Activated CD8-positive, alpha-beta memory T cell treated with anti-CD3 and anti-CD28 coated beads, Interleukin-2, amount 50 U/mL, for 4 hours (primary cell): ENCODE results near the gene ZNF800.

Source experiments
- DNase-seq: peaks from one replicate; pipeline ENCODE4 v3.0.0-alpha.2; 2020

ZNF800 gene

DNA sequence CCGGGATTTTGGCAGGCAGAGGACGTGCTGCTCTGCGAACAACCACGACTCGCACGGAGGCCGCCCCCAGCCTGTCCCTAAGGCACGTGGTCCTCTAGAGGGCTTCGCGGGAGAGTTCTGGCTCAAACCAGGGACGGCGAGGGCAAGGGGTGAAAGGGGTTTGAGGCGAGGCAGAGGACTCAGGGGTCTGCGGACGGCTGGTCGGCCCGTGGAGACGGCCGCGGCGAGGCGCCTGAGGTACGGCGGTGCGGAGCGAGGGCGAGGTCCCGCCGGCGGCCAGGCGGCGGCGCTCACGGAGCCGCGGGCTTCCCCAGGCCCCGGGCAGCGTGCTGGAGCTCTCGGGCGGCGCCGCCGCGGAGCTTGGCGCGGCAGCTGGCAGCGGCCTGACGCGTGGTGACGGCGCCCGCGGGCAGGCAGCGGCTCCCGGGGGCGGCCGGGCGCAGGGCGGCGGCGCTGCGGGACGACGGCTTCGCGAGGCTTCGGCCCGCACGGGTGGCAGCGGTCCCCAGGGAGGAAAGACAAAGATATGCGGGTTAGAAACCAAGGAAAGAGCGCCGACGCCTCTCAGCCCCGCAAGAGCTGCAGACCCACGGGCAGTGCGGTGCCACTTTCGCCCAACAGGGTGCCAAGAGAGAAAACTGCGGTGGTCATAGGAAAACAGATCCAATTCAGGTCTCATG, 44.8 kb downstream of the ZNF800 start:
- peak; percentile 79 for DNase-seq

DNA sequence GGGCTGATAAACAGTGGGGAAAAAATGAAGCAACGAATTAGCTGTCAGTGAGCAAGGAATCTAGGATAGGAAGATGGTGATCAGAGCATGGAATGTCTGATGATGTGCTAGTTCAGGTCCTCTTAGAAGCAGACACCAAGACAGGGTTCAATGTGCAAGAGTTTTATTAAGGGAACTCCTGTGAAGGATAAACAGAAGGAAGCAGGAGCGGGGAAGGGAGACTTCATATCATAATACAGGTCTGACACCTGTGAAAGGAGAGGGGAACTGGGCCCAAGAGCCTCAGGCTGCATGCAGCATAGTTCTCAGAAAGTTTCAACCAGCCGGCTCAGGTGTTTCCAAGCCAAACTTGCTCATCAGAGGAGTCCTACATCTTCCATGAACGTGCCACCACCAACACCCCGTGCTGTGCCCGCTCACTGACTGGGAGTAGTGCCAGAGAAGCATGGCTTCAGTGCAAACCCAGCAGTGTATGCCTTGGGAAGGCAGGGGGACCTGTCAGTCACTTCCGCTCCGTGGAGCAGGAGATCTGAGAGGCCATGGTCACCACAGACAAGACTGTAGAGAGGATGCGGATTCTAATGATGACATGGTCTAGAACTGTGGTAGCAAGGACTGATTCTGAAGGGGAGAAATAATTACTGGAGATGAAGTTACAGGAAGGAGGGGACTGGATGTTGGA, 45.8 kb downstream of the ZNF800 start:
- no peak for DNase-seq

DNA sequence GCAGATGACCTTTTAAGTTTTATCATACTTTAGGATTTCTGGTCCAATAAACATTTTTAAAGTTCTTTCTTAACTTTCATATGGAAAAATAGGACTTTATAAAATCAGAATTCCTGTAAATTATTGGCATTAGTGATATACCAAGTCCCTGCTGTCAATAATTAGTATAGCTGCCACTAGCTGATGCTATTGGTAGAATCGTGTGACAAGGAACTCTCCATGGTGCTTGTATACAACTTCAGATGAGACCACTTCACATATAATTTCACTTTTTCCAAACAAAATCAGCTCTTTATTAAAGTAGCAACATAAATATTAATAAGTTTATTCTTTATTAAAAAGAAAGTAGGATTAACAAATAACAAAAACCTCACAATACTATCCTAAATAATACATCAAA, 49.9 kb downstream of the ZNF800 start:
- DNase-seq, result no peak

DNA sequence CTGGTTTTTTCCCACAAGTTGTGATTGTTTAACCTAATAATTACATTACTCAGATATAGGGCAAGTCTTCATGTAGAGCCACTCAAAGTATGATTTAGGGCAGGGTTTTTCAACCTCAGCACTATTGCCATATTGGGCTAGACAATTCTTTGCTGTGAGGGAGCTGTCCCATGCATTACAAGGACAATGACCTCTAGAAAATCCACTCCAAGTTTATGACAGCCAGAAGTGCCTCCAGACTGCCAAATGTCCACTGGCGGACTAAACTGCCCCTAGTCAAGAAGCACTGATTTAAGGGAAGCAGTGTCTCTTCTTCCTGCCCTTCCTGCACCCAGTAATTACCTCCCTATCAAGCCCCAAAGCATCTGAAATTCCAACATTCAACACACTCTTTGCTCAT, 54.4 kb downstream of the ZNF800 start:
- DNase-seq, result no peak

DNA sequence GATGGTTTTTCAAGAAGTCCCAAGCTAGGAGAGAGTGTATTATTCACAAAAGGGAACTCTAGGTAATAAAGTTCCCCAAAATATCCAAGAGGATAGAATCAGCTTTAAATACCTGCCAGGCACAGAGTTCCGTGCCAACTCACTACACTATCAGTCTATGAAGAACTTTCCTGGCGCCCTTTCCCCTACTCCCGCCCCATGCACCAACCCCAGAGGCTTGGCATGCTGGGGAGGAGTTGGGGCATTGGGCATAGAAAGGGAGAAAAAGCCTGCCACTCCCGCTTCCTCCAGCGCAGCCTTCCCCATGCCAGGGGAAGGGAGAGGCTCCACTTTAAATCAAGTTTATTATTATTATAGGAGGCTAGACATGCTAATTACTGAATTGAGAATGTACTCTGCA, 54.9 kb downstream of the ZNF800 start:
- DNase-seq, result no peak

DNA sequence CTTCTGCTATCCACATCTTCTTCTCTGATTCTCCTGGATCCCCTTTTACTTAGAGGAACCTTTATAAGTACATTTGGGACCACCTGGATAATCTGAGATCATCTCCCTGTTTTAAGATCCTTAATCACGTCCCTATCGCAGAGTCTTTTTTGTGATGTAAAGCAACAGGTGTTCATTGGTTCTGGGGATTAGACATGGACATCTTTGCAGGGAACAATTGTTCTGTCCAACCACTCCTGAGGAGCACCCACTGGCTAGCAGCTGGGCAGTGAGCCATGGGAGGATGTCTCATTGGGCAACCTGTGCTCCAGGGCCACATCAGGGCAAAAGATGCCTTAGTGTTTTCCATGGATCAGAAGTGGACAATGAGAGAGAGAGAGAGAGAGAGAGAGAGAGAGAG, 56.0 kb downstream of the ZNF800 start:
- no peak for DNase-seq

DNA sequence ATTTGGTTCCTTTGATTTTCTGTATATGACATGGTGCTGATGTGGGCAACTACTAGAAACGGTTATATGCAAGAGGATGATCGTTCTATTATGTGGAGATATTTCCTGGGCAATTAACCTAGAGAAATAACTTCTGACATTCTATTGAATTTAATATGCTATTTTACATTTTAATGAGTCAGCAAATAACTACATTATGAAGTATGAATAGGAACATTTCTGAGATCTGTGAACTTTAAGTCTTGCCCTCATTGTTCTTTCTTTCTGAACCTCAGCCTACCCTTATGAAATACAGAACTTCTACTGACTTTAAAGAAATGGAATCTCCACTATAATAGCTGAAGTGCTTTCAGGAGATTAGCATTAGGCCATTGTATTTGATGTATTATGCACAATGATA, 59.6 kb downstream of the ZNF800 start:
- DNase-seq, result no peak

DNA sequence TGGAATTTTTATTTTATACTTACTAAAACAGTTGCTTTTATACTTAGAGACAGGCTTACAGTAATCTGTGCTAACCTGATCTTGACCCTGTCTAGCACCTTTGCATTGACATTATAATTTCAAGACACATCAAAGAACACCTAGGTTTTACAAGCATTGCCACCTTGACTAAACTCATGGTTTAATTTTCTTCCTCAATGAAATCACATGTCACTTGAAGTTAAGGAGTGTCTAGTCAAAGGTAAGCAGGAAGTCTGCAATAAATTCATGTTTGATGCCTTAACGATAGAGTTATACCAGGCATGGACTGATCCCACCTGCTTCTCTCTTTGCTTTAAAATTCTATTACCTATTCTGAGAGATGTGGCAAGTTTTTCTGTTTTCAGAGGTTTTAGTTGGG, 62.4 kb downstream of the ZNF800 start:
- DNase-seq, result no peak

DNA sequence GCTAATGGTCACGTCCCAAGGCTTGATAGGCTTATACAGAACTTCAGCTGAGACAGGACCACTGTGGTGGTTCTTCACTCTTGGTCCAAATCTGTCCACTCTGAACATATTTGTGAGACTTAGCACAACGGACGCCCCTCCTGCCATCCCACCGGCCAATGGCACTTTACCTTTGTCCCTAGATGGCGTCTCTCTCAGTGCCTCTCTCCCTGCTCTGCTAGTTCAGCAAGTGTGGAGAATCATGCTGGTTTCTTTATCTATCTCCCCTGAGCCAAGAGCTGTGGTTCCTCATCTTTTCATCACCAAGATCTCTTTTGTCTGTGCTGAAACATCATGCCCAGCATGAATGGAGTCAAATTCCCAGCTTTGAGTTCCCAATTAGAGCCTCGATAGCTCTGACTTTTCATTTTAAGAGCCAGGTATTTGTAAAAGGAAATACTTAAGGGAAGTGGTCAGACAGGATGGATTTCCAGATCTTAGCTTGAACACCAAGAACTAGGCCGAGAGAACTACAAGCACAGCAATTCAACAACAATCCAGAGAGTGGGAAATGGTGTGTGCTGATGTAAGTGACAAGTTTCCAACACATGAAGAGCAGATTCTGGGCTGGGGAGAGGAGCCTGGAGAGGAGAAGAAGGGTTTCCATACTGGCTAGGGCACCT, 69.5 kb downstream of the ZNF800 start:
- no peak for DNase-seq

DNA sequence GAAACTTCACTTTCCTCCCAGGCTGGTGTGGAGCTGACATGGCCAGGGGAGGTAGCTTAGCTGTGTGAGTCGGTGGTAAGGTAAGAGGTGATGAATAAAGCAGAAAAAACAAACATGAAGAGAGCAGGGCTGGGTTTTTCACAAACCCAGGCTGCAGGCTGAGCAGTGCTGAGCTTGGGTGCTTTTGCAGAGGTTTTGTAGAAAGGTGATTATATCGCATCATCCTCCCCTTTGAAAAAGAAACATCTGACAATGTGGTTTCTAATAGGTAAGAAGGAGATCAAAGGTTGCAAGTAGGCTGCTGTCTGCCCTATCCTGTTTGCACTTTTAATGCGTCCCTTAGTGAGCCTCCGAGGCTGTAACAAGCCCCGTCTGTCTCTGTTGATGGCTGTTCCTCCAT, 70.2 kb downstream of the ZNF800 start:
- no peak for DNase-seq

DNA sequence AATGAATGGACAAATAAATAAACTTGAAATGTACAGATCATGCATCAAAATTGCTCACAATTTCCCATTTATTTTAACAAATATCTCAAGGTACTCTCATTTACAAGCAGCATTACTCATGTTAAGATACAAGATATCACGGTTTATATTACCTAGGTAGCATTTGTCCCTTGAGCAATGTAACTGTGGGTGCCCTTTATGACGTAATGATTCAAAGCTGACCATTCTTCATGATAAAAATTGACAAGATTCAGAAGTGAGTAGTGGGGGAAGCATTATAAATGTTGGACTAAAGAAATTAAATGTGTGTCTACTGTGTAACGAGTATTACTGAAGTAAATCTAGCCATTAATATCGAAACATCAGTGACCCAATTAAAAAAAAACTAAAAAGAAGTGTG, 71.5 kb downstream of the ZNF800 start:
- DNase-seq, result no peak
